Neural cell (in vitro differentiated cells): ENCODE measurements around the gene PDE4D.

ENCODE experiments used
- CTCF ChIP-seq: fragments of 450-650 bp; IDR thresholded peaks from 2 replicates; pipeline ENCODE4 v1.5.1; 2014; ENCODE audit warnings: antibody characterized with exemption, mild to moderate bottlenecking, moderate library complexity; ENCODE audit not compliant: poor library complexity, severe bottlenecking
- EP300 ChIP-seq: fragments of 450-650 bp; conservative IDR thresholded peaks from 2 replicates; pipeline ENCODE4 v1.6.1; 2014; ENCODE audit warnings: antibody characterized with exemption, mild to moderate bottlenecking, moderate library complexity; ENCODE audit not compliant: poor library complexity, severe bottlenecking
- EZH2 ChIP-seq: fragments of 200-600, 300-800 bp; shearing (Covaris generic), sonication (generic); IDR thresholded peaks from 2 replicates; pipeline ENCODE4 v1.6.1; 2014; ENCODE audit warnings: antibody characterized with exemption, low read length, borderline replicate concordance, mild to moderate bottlenecking; ENCODE audit not compliant: insufficient read depth, poor library complexity, severe bottlenecking
- TAF1 ChIP-seq: IDR thresholded peaks from 2 replicates; pipeline ENCODE4 v1.6.1; 2012; ENCODE audit warnings: low read depth

GRCh38 chr5:59553992-59554391, 339.5 kb downstream of the PDE4D start:
- no peak for TF ChIP-seq CTCF
- TF ChIP-seq EP300, result no peak
- no peak for TF ChIP-seq EZH2
- no peak for TF ChIP-seq TAF1
